ENCODE measurements around the gene MACROD2.
A peak's percentile ranks its signal among the peaks of the same experiment; 100 is the strongest.

Gene MACROD2

GRCh38 chr20:15379681-15380296 is 1384.5 kb downstream of the MACROD2 start:
- FAIRE-seq = no peak

DNA sequence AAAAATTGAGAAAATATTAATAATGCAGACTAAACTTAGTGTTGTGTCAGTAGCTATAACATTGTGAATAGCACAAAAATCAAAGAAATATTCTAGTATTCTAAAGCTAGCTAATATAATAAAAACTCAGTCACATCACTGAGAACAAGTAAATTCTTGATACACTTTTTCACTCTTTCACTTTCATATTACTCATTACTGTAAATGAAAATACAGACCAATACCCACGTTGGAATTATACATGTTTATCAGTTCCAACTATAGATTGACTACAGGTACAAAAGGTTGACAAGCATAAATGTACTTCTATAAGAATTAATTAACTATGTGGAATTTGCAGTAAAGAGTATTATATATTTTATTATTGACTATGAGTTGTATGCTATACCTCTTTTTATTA is 1385.5 kb downstream of the MACROD2 start:
- DNase-seq (ENCODE audit: low spot score) (no peak), FAIRE-seq (no peak)

More at GRCh38 chr20:15379681-15380296, 1384.5 kb downstream of the MACROD2 start:
- no peak for DNase-seq (ENCODE audit: low spot score)

DNA sequence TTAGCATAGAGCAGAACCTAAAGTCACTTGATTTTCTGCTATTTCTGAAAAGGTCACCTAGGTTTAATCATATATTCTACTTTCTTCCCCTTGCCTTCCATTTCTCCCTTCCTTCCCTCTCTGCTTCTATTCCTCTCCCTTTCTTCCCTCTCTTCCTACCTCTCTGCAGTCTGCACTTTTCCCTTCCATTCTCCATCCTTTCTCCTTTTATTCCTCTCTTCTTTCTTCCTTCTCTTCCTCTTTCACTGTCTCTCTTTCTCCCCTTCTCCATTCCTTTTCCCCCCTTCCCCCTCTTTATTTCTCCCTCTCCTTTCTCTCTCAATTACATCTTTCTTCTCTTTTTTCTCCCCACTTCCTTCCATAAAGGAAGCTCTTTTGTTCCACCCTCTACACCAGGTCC is 1391.9 kb downstream of the MACROD2 start:
- FAIRE-seq = no peak
- no peak for DNase-seq (ENCODE audit: low spot score)

DNA sequence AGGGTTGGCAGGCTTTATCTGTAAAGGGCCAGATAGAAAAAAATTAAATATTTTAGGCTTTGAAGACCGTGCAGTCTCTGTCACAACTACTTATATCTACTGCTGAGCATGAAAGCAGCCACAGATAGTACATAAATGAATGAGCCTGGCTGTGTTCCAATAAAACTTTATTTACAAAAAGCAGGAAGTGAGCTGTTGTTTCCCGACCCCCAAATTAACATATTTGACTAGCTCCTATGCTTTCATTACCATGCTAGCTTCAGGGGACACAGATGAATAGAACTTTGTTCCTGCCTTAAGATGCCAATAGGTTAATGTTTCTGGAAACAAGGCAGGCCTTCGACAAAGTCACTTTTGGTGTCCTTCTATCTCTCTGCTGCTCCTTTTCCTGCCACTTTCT is 1400.1 kb downstream of the MACROD2 start:
- FAIRE-seq (no peak), DNase-seq (ENCODE audit: low spot score) (no peak)

- FAIRE-seq (no peak), DNase-seq (ENCODE audit: low spot score) (no peak)
Observed at GRCh38 chr20:15396026-15396425, 1400.7 kb downstream of the MACROD2 start.

DNA sequence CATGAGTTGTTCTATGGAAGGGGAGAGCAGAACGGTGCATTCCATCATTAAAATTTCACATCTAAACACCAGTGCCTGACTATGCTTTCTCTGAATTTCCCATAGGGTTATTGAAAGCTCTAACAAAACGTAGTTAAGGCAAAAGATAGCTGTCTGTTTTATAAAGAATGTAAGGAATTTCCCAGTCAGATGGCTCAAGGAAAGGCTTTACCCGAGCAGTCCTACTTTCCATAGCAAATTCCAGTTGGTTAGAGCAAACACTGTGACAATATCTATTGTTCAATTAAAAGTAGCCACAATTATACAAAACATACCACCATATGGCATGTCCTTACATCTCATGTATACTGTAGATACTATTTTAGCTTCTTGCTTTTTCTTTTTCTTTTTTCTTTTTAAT is 1401.6 kb downstream of the MACROD2 start:
- FAIRE-seq (no peak), DNase-seq (ENCODE audit: low spot score) (no peak)

DNA sequence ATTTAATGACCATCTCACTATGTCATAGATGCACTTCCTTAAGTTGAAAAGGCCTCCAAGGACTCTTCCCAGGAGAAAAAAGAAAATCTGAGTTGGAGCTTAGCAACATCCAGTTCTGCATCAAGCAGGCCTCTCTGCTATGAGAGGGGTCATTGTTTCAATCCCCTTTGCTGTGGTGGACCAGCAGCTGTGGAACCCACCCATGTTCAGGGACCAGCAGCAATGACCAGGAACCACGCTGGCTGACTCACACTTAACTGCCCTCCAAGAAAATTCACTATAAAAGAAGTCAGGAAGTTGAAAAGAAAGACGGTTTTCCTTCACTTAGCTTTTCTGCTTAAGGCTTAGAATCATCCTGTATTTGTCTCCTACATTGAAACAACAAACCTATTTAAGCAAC is 1404.5 kb downstream of the MACROD2 start:
- no peak for FAIRE-seq

DNA sequence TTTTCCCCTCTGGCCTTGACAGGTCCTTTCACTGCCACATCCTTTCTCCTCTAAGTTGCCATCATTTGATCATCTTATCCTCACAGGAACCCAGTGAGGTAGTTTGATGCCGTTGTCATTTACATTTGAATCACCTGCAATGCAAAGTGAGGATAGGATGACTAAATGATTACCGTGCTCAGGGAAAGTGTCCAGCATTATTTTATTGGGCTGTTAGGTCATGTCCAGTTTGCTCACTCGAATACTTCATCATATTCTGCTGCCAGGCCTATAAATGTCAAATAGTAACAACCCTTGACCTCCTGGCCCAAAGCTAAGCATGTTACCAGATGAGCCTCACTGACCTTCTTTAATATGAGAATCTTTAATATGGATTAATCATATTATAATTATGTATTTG is 1410.8 kb downstream of the MACROD2 start:
- DNase-seq (ENCODE audit: low spot score) (no peak), FAIRE-seq (no peak)

More for the DNA sequence above, 1404.5 kb downstream of the MACROD2 start:
- DNase-seq (ENCODE audit: low spot score) = no peak

GRCh38 chr20:15411781-15412180 is 1416.5 kb downstream of the MACROD2 start:
- FAIRE-seq (no peak), DNase-seq (ENCODE audit: low spot score) (no peak)

DNA sequence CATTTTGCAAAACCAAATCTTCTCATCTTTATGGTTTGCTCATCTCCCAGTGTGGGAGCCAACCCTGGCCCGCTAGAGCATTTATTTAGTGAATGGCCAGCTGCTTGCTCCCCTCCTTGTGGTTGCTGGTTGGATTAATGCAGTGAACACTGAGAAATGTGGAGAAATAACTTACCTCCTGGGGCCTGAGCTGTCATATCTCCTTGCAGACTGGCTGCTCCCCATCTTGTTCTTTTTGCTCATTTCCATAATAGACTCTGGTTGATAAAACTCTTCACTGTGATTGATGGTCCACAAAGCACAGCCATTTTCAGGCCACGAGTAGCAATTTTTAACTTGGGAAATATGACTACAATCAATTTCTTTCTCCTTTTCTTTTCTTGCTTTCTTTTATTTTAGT is 1420.6 kb downstream of the MACROD2 start:
- FAIRE-seq (no peak), DNase-seq (ENCODE audit: low spot score) (no peak)

DNA sequence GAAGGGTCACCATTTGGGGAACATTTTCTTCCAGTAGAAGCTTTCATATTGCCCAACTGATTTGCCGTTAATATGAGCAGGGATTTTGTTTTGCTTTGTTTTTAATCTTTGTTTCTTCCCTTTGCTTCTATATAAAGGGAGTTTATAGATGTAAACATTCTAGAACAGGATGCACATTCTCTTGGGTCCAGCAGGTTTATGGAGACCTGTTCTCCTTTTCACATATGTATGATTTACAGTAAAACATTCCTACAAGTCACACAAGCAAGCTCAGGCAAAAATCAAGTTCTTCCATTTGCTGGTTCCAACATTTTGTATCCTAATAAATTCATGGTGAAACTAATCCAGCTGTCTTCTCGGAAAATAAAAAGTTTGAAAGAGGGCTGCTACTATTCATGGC is 1424.5 kb downstream of the MACROD2 start:
- no peak for DNase-seq (ENCODE audit: low spot score)
- FAIRE-seq = no peak

DNA sequence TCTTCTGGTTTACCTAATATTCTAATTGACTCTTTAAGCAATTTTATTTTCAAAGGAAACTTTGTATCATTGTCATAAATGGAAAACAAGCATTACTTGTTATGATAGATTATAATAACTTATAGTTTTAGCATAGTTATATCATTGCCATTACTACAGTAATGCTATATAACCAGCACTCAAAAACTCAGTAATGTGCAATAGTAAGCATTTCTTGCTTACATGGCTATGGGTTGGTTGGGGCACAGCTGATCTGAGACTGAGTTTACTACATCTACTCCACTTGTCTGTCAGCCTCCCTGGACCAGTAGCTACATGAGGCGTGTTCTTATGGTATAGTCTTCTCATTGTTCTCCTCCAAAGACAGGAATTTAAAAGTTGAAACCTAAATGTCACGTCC is 1427.7 kb downstream of the MACROD2 start:
- DNase-seq (ENCODE audit: low spot score) (no peak), FAIRE-seq (no peak)

GRCh38 chr20:15439551-15439950 is 1444.2 kb downstream of the MACROD2 start:
- DNase-seq (ENCODE audit: low spot score) (no peak), FAIRE-seq (no peak)

DNA sequence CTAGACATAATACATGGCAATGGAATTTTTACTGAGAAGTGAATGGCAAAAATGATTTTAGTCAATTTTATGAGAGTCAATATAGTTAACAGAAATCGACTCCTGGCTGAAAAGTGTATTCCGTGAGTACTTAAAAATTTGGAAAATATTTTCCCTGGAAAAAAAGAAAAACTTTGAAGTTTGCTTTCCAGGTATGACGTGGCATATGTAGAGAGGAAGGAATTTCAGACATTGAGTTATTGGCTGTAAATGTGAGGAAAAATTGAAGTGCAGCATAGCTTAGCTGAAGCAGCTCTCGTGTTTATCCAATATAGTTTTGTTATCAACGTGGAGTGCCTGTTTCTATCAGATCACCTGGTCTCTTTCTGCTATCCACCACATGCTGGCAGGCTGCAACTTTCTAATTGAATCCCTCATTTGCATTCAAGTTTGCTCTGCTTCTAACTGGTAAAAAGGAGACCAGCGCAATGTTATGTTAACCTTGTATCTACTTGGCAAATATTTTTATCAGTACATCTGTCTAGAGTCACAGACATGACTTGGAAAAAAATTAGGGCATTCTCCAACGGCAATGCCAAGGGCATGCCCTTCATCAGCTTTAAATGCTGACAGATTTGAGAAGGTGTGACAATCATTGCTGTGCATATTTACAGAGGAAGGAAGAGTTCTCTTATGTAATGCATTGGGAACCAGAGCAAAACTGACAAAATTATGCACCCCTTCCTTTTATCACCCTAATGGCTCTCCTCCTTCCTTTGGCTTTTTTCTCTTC is 1444.9 kb downstream of the MACROD2 start:
- no peak for DNase-seq (ENCODE audit: low spot score)
- no peak for FAIRE-seq

GRCh38 chr20:15445056-15445840 is 1449.9 kb downstream of the MACROD2 start:
- DNase-seq (ENCODE audit: low spot score) (no peak), FAIRE-seq (no peak)

DNA sequence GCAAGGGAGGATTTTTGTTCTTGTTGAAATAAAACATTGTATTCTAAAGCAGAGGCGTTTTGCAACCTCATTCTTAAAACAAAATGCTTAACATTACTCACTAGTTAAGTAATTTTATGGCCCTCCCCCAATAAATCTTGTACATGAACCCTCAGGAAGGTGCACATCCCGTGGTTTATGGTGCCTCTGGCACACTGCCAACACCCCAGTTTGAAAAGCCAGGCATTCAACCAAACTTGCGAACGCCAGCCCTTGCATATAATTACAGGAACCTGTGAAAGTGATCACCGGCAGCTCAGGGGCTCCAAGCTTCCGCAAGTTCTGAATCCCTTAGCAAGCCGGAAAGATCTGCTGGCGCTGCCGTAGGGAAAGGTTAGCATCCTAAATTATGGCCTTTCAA is 1451.1 kb downstream of the MACROD2 start:
- FAIRE-seq (no peak), DNase-seq (ENCODE audit: low spot score) (no peak)

- no peak for DNase-seq (ENCODE audit: low spot score)
- no peak for FAIRE-seq
Observed at GRCh38 chr20:15447549-15447948, 1452.2 kb downstream of the MACROD2 start.

DNA sequence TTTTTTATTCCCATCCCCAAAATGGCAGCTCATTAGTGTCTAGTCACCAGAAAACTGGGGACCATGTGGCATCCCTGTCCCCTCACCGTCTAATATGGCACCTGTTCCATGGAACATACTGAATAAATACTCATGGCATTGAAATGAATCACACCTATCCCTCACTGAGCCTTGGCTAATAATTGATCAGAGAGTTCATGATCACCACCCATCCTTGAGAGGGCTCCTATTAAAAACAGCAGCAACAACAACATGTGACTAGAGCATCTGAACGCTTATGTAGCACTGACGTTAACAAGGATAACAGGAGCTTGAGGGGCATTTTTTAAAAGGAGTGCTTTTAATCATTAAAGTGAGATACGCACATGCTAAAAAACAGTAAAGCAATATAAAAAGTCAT is 1453.7 kb downstream of the MACROD2 start:
- FAIRE-seq (no peak), DNase-seq (ENCODE audit: low spot score) (no peak)

DNA sequence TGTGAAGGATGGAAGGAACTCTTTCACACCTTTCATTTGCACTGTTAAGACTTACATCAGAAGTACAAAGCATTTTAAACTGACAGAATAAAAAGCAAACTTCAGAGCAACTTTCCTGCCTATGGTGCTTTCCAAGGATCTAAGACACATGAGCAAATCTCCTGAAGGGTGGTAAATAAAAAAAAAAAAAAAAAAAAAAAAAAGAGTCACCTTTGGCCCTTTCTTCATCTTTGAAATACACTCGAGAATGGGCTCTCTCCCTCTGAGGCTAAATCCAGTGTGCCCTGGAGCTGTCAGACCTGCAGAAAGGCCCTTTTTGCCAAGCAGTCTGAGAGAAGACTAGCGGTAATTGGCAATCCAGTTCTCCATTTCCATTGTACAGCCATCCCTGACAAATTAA is 1455.9 kb downstream of the MACROD2 start:
- FAIRE-seq (no peak), DNase-seq (ENCODE audit: low spot score) (no peak)

DNA sequence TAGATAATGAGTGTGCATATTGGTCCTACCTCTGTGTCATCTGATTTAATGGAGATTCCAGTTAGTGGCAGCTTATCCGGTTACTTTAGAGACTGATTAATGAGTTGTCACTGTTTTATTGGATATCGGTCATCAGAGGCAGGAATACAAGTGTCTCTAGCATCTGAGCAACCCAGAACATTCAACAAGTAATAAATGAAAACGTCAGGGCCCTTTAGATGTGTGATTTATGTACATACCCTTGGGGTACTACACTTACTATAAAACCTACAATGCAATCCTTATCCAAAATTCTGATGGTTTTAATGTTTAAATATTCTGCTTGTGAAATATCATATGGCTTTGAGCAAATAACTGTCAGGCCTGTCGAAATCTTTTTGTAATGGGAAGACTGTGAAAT is 1460.0 kb downstream of the MACROD2 start:
- DNase-seq (ENCODE audit: low spot score) (no peak), FAIRE-seq (no peak)

GRCh38 chr20:15461938-15462337 is 1466.6 kb downstream of the MACROD2 start:
- no peak for FAIRE-seq
- no peak for DNase-seq (ENCODE audit: low spot score)

- FAIRE-seq (no peak), DNase-seq (ENCODE audit: low spot score) (peak; percentile 10)
Observed at GRCh38 chr20:15475483-15475882, 1480.2 kb downstream of the MACROD2 start.

All from RCC 7860 (cell line).